Measurements from ENCODE around the gene ERN1. TPM values are rescaled to one million over a fixed set of nuclear protein-coding genes. Genes with fewer than 3 reads are reported as not detected.
A peak's percentile ranks its signal among the peaks of the same experiment; 100 is the strongest.

Gene ERN1
- total RNA-seq, 1 donor from 2014 or later = 91.0 TPM

- H3K27me3 Mint-ChIP-seq (ENCODE audit: low read depth) = no peaks in the 10 kb centered on the region
- peaks cover 20% of the 10 kb centered on the region for H3K36me3 Mint-ChIP-seq (ENCODE audit: low read depth)
- no peaks in the 10 kb centered on the region for H3K9me3 Mint-ChIP-seq
- intact Hi-C loops (cut with micrococcal nuclease) = no loop called here
- peak overlapping the region; percentile 14 for H3K27ac Mint-ChIP-seq
- H3K4me3 Mint-ChIP-seq (ENCODE audit: low read depth) = no peak overlapping the region
- H3K4me1 Mint-ChIP-seq (ENCODE audit: low read depth) = peaks cover 13% of the 10 kb centered on the region
- DNase-seq (ENCODE audit: low spot score) = no peak
Observed at GRCh38 chr17:64154717-64155116, 24.8 kb upstream of the ERN1 start.

DNA sequence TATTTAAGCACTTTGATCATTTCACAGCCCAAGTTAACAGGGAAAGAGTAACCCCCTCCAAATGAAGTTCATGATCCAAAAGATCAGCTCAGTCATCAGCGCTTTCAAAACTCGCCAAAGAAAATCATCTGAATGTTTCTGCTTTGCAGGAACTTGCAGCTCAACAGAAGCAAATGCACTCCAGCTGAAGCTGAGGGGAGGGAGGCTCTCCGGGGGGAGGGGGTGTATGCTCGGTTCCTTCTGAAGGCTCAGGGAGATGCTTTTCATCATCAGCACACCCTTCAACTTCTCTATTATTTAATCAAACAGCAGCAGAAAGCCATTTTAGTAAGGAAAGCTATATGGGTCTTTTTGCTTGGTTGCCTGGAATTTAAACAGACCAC is 24.4 kb upstream of the ERN1 start:
- intact Hi-C loops (cut with micrococcal nuclease) = no loop called here
- Mint-ChIP-seq H3K27me3 (ENCODE audit: low read depth) (no peaks in the 10 kb centered on the region), H3K36me3 (ENCODE audit: low read depth) (peaks cover 20% of the 10 kb centered on the region), H3K4me1 (ENCODE audit: low read depth) (peaks cover 13% of the 10 kb centered on the region), H3K4me3 (ENCODE audit: low read depth) (no peak overlapping the region), H3K27ac (peak overlapping the region; percentile 14), H3K9me3 (no peaks in the 10 kb centered on the region)
- DNase-seq (ENCODE audit: low spot score) = no peak

DNA sequence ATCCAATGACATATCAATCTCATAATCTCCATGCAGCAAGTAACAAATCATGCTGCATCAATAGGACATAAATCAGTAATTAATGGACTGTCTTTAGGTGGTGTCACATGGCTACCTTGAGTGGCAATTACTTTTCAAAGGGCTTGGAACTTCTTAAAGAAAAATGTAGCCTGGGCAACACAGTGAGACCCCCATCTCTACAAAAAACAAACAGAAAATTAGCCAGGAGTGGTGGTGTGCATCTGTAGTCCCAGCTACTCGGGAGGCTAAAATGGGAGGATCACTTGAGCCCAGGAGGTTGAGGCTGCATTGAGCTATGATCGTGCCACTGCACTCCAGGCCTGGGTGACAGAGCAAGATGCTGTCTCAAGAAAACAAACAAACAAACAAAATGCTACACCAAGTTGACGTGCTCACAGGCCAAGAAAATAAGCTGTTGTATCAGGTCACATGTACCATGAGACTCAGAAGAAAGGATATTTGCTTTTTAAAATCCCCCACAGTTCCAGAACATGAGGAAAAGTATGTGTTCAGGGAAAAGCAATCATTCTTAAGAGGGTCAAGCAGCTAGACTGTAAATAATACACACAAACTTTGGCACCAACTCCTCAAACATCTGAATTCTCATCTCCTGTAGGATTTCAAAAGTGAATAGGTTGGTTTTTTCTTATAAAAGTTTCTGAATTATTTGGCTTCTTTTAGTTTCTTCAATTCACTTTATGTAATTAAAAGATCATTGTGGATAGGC is 23.8 kb upstream of the ERN1 start:
- no peak overlapping the region for H3K4me3 Mint-ChIP-seq (ENCODE audit: low read depth)
- no peak overlapping the region for H3K27ac Mint-ChIP-seq
- H3K27me3 Mint-ChIP-seq (ENCODE audit: low read depth) = no peaks in the 10 kb centered on the region
- no peak for DNase-seq (ENCODE audit: low spot score)
- H3K9me3 Mint-ChIP-seq = no peaks in the 10 kb centered on the region
- peaks cover 13% of the 10 kb centered on the region for H3K4me1 Mint-ChIP-seq (ENCODE audit: low read depth)
- H3K36me3 Mint-ChIP-seq (ENCODE audit: low read depth) = peaks cover 24% of the 10 kb centered on the region
- intact Hi-C loops (cut with micrococcal nuclease) = no loop called here

DNA sequence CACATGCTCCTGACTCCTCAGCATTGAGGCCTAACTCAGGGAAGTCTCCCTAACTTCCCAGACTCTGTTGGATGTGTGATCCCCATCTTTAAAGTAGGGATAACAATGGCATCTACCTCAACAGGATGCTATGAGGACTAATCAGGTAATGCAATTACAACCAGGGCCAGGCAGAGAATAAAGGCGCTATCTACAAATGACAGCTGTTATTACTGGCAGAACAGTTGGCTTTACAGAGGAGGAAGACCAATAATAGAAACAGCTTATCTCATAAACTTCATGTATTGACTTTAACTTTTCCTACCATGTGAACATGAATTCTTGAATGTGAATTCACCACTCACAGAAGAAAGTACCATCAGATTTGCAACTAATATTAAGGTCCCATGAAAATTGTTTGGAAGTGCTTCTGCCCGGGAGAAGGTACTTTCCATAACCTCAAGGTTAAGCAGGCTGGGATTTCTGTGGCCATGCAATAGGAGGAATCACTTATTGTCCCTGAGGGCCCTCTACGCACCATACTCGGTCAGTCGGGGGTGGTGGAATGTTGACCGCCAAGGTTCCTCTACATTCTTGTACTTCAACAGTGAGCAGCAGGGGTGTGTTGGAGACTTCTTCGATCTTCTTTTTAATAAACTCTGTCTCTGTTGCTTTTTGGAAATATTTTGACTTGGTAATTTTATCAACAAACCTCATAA is 22.6 kb upstream of the ERN1 start:
- peaks cover 18% of the 10 kb centered on the region for H3K4me1 Mint-ChIP-seq (ENCODE audit: low read depth)
- no peak for DNase-seq (ENCODE audit: low spot score)
- H3K36me3 Mint-ChIP-seq (ENCODE audit: low read depth) = peaks cover 34% of the 10 kb centered on the region
- no peaks in the 10 kb centered on the region for H3K9me3 Mint-ChIP-seq
- intact Hi-C loops (cut with micrococcal nuclease) = no loop called here
- no peak overlapping the region for H3K27ac Mint-ChIP-seq
- H3K27me3 Mint-ChIP-seq (ENCODE audit: low read depth) = no peaks in the 10 kb centered on the region
- H3K4me3 Mint-ChIP-seq (ENCODE audit: low read depth) = no peak overlapping the region

GRCh38 chr17:64151016-64151368 is 21.0 kb upstream of the ERN1 start:
- intact Hi-C loops (cut with micrococcal nuclease) = no loop called here

GRCh38 chr17:64150237-64151015 is 20.5 kb upstream of the ERN1 start:
- no peak overlapping the region for H3K4me3 Mint-ChIP-seq (ENCODE audit: low read depth)
- H3K27ac Mint-ChIP-seq = no peak overlapping the region

More at GRCh38 chr17:64151016-64151368, 21.0 kb upstream of the ERN1 start:
- no peaks in the 10 kb centered on the region for H3K9me3 Mint-ChIP-seq
- no peak for DNase-seq (ENCODE audit: low spot score)
- H3K27ac Mint-ChIP-seq = no peak overlapping the region
- no peak overlapping the region for H3K4me3 Mint-ChIP-seq (ENCODE audit: low read depth)
- no peaks in the 10 kb centered on the region for H3K27me3 Mint-ChIP-seq (ENCODE audit: low read depth)
- peaks cover 29% of the 10 kb centered on the region for H3K4me1 Mint-ChIP-seq (ENCODE audit: low read depth)
- H3K36me3 Mint-ChIP-seq (ENCODE audit: low read depth) = peaks cover 34% of the 10 kb centered on the region

GRCh38 chr17:64149196-64149595 is 19.3 kb upstream of the ERN1 start:
- DNase-seq (ENCODE audit: low spot score) = no peak
- Mint-ChIP-seq H3K9me3 (no peaks in the 10 kb centered on the region), H3K4me1 (ENCODE audit: low read depth) (peaks cover 21% of the 10 kb centered on the region), H3K27me3 (ENCODE audit: low read depth) (no peaks in the 10 kb centered on the region), H3K27ac (no peak overlapping the region), H3K36me3 (ENCODE audit: low read depth) (peaks cover 34% of the 10 kb centered on the region), H3K4me3 (ENCODE audit: low read depth) (no peak overlapping the region)
- intact Hi-C loops (cut with micrococcal nuclease) = loop anchor here (5.0 to 10.0 kb wide), 3 partner anchors 53 to 304 kb away; partner anchors contain the start of gene SMARCD2

More at GRCh38 chr17:64150237-64151015, 20.5 kb upstream of the ERN1 start:
- intact Hi-C loops (cut with micrococcal nuclease) = no loop called here
- Mint-ChIP-seq H3K36me3 (ENCODE audit: low read depth) (peaks cover 34% of the 10 kb centered on the region), H3K27me3 (ENCODE audit: low read depth) (no peaks in the 10 kb centered on the region), H3K4me1 (ENCODE audit: low read depth) (peaks cover 25% of the 10 kb centered on the region), H3K9me3 (no peaks in the 10 kb centered on the region)
- no peak for DNase-seq (ENCODE audit: low spot score)

DNA sequence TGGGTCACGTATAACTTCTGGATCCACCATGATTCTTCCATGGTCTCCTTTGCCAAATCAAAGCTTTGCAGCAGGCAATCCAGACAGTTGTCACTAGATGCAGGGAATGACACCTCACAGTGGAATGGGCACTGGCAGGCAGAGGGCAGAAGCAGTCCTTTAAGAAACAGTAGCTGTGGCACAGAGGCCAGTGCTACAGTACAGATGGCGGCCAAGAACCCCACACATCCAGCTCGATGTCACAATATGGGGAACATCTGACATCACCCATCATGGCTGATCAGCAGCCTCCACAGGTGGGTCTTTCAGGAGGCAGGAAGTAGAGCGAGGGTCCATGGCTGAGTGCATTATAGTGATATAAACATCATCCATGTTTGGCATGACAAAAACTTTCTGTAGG is 18.8 kb upstream of the ERN1 start:
- Mint-ChIP-seq H3K27me3 (ENCODE audit: low read depth) (no peaks in the 10 kb centered on the region), H3K9me3 (no peaks in the 10 kb centered on the region), H3K36me3 (ENCODE audit: low read depth) (peaks cover 34% of the 10 kb centered on the region), H3K27ac (peak overlapping the region; percentile 17), H3K4me3 (ENCODE audit: low read depth) (no peak overlapping the region), H3K4me1 (ENCODE audit: low read depth) (peaks cover 21% of the 10 kb centered on the region)
- intact Hi-C loops (cut with micrococcal nuclease) = loop anchor here (5.0 to 10.0 kb wide), 3 partner anchors 54 to 304 kb away; partner anchors contain the start of gene SMARCD2
- no peak for DNase-seq (ENCODE audit: low spot score)

DNA sequence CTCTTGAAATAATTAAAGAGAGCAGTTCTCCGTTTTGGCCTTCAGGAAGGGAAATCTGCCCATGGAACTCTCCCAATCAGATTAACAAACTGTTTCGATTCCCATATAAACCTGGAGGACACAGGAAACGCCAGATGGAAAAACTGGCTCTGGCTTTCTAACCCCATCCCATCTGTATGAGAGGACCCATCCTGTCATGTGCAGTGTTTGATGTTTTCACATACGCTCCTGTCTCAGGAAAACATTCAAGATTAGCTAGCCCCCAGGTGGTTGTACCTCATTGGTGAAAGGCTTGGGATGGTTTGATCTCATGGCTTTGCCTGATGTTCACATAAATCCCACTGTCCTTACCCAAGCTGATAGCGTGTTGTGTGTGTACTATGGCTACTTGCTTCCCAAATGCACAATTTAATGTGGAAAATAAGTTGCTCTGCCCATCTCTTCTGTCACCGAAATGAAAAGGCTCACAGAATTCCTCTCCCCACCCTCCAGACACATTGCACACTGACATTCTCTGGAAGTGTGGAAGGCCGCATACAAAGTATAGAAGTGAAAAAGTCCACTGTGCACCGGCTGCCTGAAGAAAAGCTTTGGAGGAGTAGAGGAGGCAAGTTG is 18.2 kb upstream of the ERN1 start:
- Mint-ChIP-seq H3K27me3 (ENCODE audit: low read depth) (no peaks in the 10 kb centered on the region), H3K4me3 (ENCODE audit: low read depth) (peak overlapping the region; percentile 54), H3K4me1 (ENCODE audit: low read depth) (peaks cover 21% of the 10 kb centered on the region), H3K27ac (peak overlapping the region; percentile 17), H3K36me3 (ENCODE audit: low read depth) (peaks cover 30% of the 10 kb centered on the region), H3K9me3 (no peaks in the 10 kb centered on the region)
- no peak for DNase-seq (ENCODE audit: low spot score)
- intact Hi-C loops (cut with micrococcal nuclease) = loop anchor here (5.0 to 10.0 kb wide), 3 partner anchors 54 to 303 kb away; partner anchors contain the start of gene SMARCD2

DNA sequence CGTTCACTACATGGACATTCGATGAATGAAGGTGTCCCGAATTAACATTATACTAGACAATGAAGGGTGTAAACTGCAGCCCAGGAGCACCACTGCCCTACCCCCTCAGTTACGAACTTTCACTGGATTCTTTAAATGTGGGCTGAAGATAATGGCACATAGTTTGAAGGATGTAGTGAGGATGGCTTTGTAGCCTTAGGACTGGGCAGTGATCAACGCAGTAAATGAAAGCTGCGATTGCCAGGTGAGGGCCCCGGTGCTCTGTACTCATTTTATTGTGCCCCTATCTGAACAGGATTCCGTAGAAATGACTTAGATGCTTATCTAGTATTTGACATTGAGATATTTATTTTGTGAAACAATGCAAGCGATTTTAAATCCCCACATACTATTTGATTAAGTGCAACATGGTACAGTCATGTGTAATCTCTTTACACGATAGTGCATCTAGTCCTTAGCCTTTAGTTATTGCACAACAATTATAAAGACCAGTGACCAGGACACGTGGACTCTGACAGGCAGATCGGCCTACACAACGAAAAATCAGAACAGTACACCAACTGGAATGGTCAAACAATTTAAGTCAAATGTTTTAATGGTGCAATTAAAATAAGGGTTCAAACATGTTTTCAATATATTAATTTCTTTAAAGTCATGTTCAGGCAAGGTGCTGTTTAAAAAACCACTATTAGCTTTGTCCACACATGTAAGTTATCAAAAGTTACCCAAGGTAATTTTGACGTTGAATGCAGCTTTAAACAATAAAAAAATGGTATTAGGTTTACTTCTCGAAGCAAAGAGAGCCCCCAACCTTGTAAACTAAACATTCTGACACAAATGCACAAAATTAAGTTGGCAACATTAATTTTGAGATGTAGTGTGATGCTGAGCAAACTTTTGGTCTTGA is 17.4 kb upstream of the ERN1 start:
- Mint-ChIP-seq H3K4me3 (ENCODE audit: low read depth) (no peak overlapping the region), H3K36me3 (ENCODE audit: low read depth) (peaks cover 22% of the 10 kb centered on the region), H3K27ac (no peak overlapping the region), H3K4me1 (ENCODE audit: low read depth) (peaks cover 21% of the 10 kb centered on the region), H3K9me3 (no peaks in the 10 kb centered on the region), H3K27me3 (ENCODE audit: low read depth) (no peaks in the 10 kb centered on the region)
- intact Hi-C loops (cut with micrococcal nuclease) = loop anchor here (5.0 to 10.0 kb wide), 3 partner anchors 55 to 303 kb away; partner anchors contain the start of gene SMARCD2
- DNase-seq (ENCODE audit: low spot score) = no peak

DNA sequence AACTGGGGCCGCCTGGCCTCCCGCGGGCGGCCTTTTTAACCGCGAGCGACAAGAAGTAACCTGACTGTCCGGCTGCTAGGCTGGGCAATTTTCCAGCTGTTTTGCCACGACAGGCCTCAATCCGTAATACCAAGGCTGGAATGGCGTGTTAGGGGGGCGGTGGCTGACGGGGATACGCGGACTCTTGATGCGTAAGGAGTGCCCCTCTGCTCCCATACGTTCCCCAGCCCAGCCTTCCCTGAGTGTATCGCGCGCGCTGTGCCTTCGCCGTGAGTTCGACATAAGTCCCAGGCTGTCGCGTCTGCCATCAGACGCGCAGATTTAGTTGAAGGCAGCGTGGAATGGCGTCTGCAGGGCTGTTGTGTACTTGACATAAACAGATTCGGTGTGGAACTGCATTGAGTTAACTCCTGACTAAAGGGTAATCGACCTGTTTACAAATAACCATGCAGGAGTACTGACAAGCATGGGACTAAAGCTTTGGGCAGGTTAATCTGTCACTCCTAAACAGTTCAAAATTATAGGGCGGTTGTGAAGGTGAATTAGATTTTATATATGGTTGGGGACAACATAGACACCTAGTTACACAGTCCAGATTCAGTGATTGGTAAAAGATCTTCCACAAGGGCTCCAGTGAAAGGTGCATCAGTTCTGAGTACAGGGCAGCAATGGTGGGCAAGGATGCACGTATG is 16.6 kb upstream of the ERN1 start:
- Mint-ChIP-seq H3K27me3 (ENCODE audit: low read depth) (no peaks in the 10 kb centered on the region), H3K4me3 (ENCODE audit: low read depth) (no peak overlapping the region), H3K4me1 (ENCODE audit: low read depth) (peaks cover 21% of the 10 kb centered on the region), H3K36me3 (ENCODE audit: low read depth) (peaks cover 18% of the 10 kb centered on the region), H3K9me3 (no peaks in the 10 kb centered on the region), H3K27ac (no peak overlapping the region)
- DNase-seq (ENCODE audit: low spot score) = no peak
- intact Hi-C loops (cut with micrococcal nuclease) = loop anchor here (5.0 to 10.0 kb wide), 3 partner anchors 56 to 302 kb away; partner anchors contain the start of gene SMARCD2

Measured in activated T-helper 2 cell treated with anti-CD3 and anti-CD28 coated beads, Interferon-gamma antibody, Interleukin-2, Interleukin-4, amounts not matched to agents 10 μg/mL and 5 μg/mL and 100 μg/mL, durations not matched to agents 14 hours and 24 hours and 36 hours (primary cell).